Hepatocyte (in vitro differentiated cells): ENCODE data around the gene GRN. TPM values are rescaled to one million over a fixed set of nuclear protein-coding genes. Genes with fewer than 3 reads are reported as not detected.

Source experiments
- DNase-seq: peaks from one replicate; pipeline ENCODE4 v3.0.0-alpha.2; 2016; ENCODE audit warnings: low spot score
- H2AFZ ChIP-seq: fragments of 200-600 bp; sonication (generic); 2 replicates; pipeline ENCODE4 v1.6.0; 2016; ENCODE audit warnings: antibody characterized with exemption, mild to moderate bottlenecking
- H3K27ac ChIP-seq: fragments of 200-600 bp; sonication (generic); 2 replicates; pipeline ENCODE4 v1.5.1; 2016; ENCODE audit warnings: mild to moderate bottlenecking
- H3K27me3 ChIP-seq: fragments of 200-600 bp; sonication (generic); 2 replicates; pipeline ENCODE4 v1.6.1; 2016
- H3K36me3 ChIP-seq: fragments of 200-600 bp; sonication (generic); replicated peaks from 2 replicates; pipeline ENCODE4 v1.5.1; 2016; ENCODE audit warnings: low read depth; ENCODE audit not compliant: insufficient read depth
- H3K4me1 ChIP-seq: fragments of 200-600 bp; sonication (generic); 2 replicates; pipeline ENCODE4 v1.5.1; 2016; ENCODE audit warnings: mild to moderate bottlenecking, moderate library complexity; ENCODE audit not compliant: insufficient read depth
- H3K4me2 ChIP-seq: fragments of 200-600 bp; sonication (generic); 2 replicates; pipeline ENCODE4 v1.6.0; 2016
- H3K4me3 ChIP-seq: fragments of 200-600 bp; sonication (generic); 2 replicates; pipeline ENCODE4 v1.5.1; 2016; ENCODE audit warnings: mild to moderate bottlenecking
- H3K79me2 ChIP-seq: fragments of 200-600 bp; sonication (generic); 2 replicates; pipeline ENCODE4 v1.6.0; 2017; ENCODE audit warnings: mild to moderate bottlenecking
- H3K9me2 ChIP-seq: fragments of 200-600 bp; sonication (generic); replicated peaks from 2 replicates; pipeline ENCODE4 v1.6.0; 2017; ENCODE audit warnings: mild to moderate bottlenecking; ENCODE audit not compliant: insufficient read depth
- H3K9me3 ChIP-seq: fragments of 200-600 bp; sonication (generic); 2 replicates; pipeline ENCODE4 v1.5.1; 2016; ENCODE audit warnings: low read depth, mild to moderate bottlenecking
- H4K20me1 ChIP-seq: fragments of 200-600 bp; sonication (generic); 2 replicates; pipeline ENCODE4 v1.6.0; 2016; ENCODE audit warnings: mild to moderate bottlenecking; ENCODE audit not compliant: insufficient read depth, poor library complexity, severe bottlenecking
- EZH2 ChIP-seq: fragments of 200-600 bp; sonication (generic); IDR thresholded peaks from 2 replicates; pipeline ENCODE4 v1.6.1; 2016; ENCODE audit warnings: antibody characterized with exemption, mild to moderate bottlenecking, borderline replicate concordance
- EZH2phosphoT487 ChIP-seq: fragments of 200-600 bp; sonication (generic); IDR thresholded peaks from one replicate; pipeline ENCODE4 v1.6.1; 2018; ENCODE audit warnings: antibody characterized with exemption, mild to moderate bottlenecking, low read depth, moderate library complexity; ENCODE audit not compliant: unreplicated experiment, severe bottlenecking
- WGBS: methylation state at CpG from one replicate; pipeline ENCODE4 v1.1.6; 2016; ENCODE audit warnings: low lambda C conversion rate; ENCODE audit errors: missing lambda C conversion rate; 5-methylcytosine and 5-hydroxymethylcytosine counted together
- polyA plus RNA-seq: library from polyadenylated mRNA; unstranded; fragments of >200 nt; fragmentation: Nextera tagmentation; extraction: Ambion mirVana; gene quantifications from 2 replicates; pipeline ENCODE4 v1.2.1, GENCODE V29; 2016
- total RNA-seq: library from RNA; depleted of rRNA; stranded (reverse); fragments of >200 nt; gene quantifications from 2 replicates; pipeline ENCODE4 v1.2.3, GENCODE V29; 2014
- TF ChIP-seq, protein P1 (sequence below): fragments of 200-600 bp; sonication (generic); IDR thresholded peaks from 2 replicates; pipeline ENCODE4 v1.5.1; 2016; ENCODE audit warnings: antibody characterized with exemption, mild to moderate bottlenecking; ENCODE audit not compliant: poor library complexity

Gene GRN
- total and polyA plus RNA-seq, 2 experiments from 2014 or later, result 299 to 785 TPM

DNA sequence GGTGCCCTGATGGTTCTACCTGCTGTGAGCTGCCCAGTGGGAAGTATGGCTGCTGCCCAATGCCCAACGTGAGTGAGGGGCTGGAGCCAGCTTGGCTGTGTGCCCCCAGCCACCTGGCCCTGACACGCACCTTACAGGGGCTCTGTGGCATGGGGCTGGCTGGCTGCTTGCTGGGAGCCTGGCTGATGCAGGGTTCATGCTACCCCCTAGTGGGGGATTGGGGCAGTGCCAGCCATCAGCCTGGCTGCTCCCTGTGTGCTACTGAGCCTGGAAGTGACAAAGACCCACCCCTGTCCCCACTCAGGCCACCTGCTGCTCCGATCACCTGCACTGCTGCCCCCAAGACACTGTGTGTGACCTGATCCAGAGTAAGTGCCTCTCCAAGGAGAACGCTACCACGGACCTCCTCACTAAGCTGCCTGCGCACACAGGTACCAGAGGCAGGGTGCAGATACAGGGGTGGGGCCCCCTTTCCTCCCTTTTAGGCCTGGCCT lies 5.7 kb downstream of the GRN start:
- Histone ChIP-seq H3K27ac (no peak overlapping the region), H3K36me3 (no peaks in the 10 kb centered on the region), H3K4me2 (no peak overlapping the region), H4K20me1 (no peaks in the 10 kb centered on the region), H3K4me3 (no peak overlapping the region), H3K9me2 (no peaks in the 10 kb centered on the region), H3K79me2 (peaks cover 15% of the 10 kb centered on the region), H3K27me3 (no peaks in the 10 kb centered on the region), H3K4me1 (peaks cover 4% of the 10 kb centered on the region), H2AFZ (no peak overlapping the region), H3K9me3 (no peaks in the 10 kb centered on the region)
- WGBS, result 68% methylated on average over 6 of the region's 6 CpGs
- DNase-seq, result peak; percentile 82
- TF ChIP-seq, protein P1, sequence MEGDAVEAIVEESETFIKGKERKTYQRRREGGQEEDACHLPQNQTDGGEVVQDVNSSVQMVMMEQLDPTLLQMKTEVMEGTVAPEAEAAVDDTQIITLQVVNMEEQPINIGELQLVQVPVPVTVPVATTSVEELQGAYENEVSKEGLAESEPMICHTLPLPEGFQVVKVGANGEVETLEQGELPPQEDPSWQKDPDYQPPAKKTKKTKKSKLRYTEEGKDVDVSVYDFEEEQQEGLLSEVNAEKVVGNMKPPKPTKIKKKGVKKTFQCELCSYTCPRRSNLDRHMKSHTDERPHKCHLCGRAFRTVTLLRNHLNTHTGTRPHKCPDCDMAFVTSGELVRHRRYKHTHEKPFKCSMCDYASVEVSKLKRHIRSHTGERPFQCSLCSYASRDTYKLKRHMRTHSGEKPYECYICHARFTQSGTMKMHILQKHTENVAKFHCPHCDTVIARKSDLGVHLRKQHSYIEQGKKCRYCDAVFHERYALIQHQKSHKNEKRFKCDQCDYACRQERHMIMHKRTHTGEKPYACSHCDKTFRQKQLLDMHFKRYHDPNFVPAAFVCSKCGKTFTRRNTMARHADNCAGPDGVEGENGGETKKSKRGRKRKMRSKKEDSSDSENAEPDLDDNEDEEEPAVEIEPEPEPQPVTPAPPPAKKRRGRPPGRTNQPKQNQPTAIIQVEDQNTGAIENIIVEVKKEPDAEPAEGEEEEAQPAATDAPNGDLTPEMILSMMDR, result peak; percentile 65
- TF ChIP-seq EZH2, result no peak

DNA sequence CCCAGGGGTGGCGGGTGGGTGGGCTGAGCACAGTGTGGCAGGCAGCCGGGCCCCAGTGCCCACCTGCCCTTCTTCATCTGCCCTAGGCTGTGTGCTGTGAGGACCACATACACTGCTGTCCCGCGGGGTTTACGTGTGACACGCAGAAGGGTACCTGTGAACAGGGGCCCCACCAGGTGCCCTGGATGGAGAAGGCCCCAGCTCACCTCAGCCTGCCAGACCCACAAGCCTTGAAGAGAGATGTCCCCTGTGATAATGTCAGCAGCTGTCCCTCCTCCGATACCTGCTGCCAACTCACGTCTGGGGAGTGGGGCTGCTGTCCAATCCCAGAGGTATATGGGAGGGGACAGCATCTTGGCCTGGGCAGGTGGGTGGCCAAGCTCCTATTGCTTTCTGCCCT lies 6.4 kb downstream of the GRN start:
- Histone ChIP-seq H3K9me2 (no peaks in the 10 kb centered on the region), H4K20me1 (no peaks in the 10 kb centered on the region), H3K4me1 (peaks cover 4% of the 10 kb centered on the region), H3K4me3 (no peak overlapping the region), H3K36me3 (no peaks in the 10 kb centered on the region), H3K4me2 (no peak overlapping the region), H3K27me3 (no peaks in the 10 kb centered on the region), H3K27ac (no peak overlapping the region), H2AFZ (no peak overlapping the region), H3K9me3 (no peaks in the 10 kb centered on the region), H3K79me2 (peaks cover 9% of the 10 kb centered on the region)
- no peak for DNase-seq
- WGBS, result 88% methylated on average over 7 of the region's 8 CpGs
- TF ChIP-seq, protein P1, result no peak
- TF ChIP-seq EZH2phosphoT487 (no peak), EZH2 (no peak)

DNA sequence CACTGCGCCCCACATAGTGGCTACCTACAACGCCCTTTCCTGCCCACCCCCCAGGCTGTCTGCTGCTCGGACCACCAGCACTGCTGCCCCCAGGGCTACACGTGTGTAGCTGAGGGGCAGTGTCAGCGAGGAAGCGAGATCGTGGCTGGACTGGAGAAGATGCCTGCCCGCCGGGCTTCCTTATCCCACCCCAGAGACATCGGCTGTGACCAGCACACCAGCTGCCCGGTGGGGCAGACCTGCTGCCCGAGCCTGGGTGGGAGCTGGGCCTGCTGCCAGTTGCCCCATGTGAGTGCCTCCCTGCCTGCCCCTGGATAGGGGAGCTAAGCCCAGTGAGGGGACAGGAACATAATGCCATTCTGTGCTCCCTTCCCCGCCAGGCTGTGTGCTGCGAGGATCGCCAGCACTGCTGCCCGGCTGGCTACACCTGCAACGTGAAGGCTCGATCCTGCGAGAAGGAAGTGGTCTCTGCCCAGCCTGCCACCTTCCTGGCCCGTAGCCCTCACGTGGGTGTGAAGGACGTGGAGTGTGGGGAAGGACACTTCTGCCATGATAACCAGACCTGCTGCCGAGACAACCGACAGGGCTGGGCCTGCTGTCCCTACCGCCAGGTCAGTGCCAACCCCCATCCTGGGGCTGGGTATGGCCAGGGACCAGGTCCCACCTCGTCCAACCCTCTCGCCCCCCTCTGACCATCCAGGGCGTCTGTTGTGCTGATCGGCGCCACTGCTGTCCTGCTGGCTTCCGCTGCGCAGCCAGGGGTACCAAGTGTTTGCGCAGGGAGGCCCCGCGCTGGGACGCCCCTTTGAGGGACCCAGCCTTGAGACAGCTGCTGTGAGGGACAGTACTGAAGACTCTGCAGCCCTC lies 7.1 kb downstream of the GRN start:
- no peak overlapping the region for H3K4me2 ChIP-seq
- H2AFZ ChIP-seq, result no peak overlapping the region
- H3K27ac ChIP-seq, result no peak overlapping the region
- TF ChIP-seq EZH2phosphoT487 (no peak), EZH2 (no peak)
- TF ChIP-seq, protein P1, result no peak
- H3K4me3 ChIP-seq, result no peak overlapping the region
- H3K9me2 ChIP-seq, result no peaks in the 10 kb centered on the region
- no peaks in the 10 kb centered on the region for H3K36me3 ChIP-seq
- no peak for DNase-seq
- H3K27me3 ChIP-seq, result no peaks in the 10 kb centered on the region
- no peaks in the 10 kb centered on the region for H4K20me1 ChIP-seq
- 94% methylated on average over 36 of the region's 36 CpGs for WGBS
- peaks cover 3% of the 10 kb centered on the region for H3K79me2 ChIP-seq
- no peaks in the 10 kb centered on the region for H3K9me3 ChIP-seq
- peaks cover 4% of the 10 kb centered on the region for H3K4me1 ChIP-seq
